ENCODE results near the gene FHOD3.

Gene FHOD3

GRCh38 chr18:36329684-36330434, 32.3 kb downstream of the FHOD3 start:
- no peak overlapping the region for H3K27ac ChIP-seq (ENCODE audit: low read depth, low read length)

GRCh38 chr18:36330435-36331052, 33.0 kb downstream of the FHOD3 start:
- Histone ChIP-seq H3K27me3 (ENCODE audit: insufficient read depth, low read length, poor library complexity) (no peaks in the 10 kb centered on the region), H3K9ac (ENCODE audit: low read length) (no peak overlapping the region), H3K4me3 (ENCODE audit: low read length) (no peak overlapping the region), H2BK15ac (replicated peaks; ENCODE audit: low read depth) (no peak overlapping the region), H3K4me2 (ENCODE audit: low read length) (no peak overlapping the region), H3K23ac (ENCODE audit: low read length) (no peak overlapping the region), H3K36me3 (ENCODE audit: control insufficient read depth, insufficient read depth, low read length) (no peaks in the 10 kb centered on the region), H4K5ac (ENCODE audit: low read length) (no peak overlapping the region), H3K79me2 (ENCODE audit: control insufficient read depth, insufficient read depth, low read length) (no peaks in the 10 kb centered on the region), H4K8ac (ENCODE audit: low read depth, low read length) (no peak overlapping the region), H3K18ac (ENCODE audit: low read length) (no peak overlapping the region), H2BK5ac (ENCODE audit: low read length) (no peak overlapping the region), H3K79me1 (ENCODE audit: low read length) (no peaks in the 10 kb centered on the region), H3K56ac (ENCODE audit: low read length) (no peak overlapping the region), H3K27ac (ENCODE audit: low read depth, low read length) (no peak overlapping the region), H2AK5ac (ENCODE audit: low read length) (no peak overlapping the region), H3K4me1 (ENCODE audit: control insufficient read depth, low read depth, low read length) (no peaks in the 10 kb centered on the region), H3K4ac (ENCODE audit: low read depth, low read length) (no peak overlapping the region), H2BK120ac (ENCODE audit: low read depth, low read length) (no peak overlapping the region)
- no peak for DNase-seq
- WGBS (ENCODE audit: extremely low coverage, insufficient coverage, low lambda C conversion rate), result no CpG with 5 or more reads among the region's 6 CpGs

More at GRCh38 chr18:36329684-36330434, 32.3 kb downstream of the FHOD3 start:
- no peak overlapping the region for H2BK5ac ChIP-seq (ENCODE audit: low read length)
- H3K79me1 ChIP-seq (ENCODE audit: low read length), result no peaks in the 10 kb centered on the region
- H3K23ac ChIP-seq (ENCODE audit: low read length), result no peak overlapping the region
- WGBS (ENCODE audit: extremely low coverage, insufficient coverage, low lambda C conversion rate), result no CpG with 5 or more reads among the region's 3 CpGs
- H3K27me3 ChIP-seq (ENCODE audit: insufficient read depth, low read length, poor library complexity), result no peaks in the 10 kb centered on the region
- no peak overlapping the region for H4K8ac ChIP-seq (ENCODE audit: low read depth, low read length)
- no peak overlapping the region for H3K4ac ChIP-seq (ENCODE audit: low read depth, low read length)
- H2BK15ac ChIP-seq (replicated peaks; ENCODE audit: low read depth), result no peak overlapping the region
- H3K4me3 ChIP-seq (ENCODE audit: low read length), result no peak overlapping the region
- H2AK5ac ChIP-seq (ENCODE audit: low read length), result no peak overlapping the region
- no peaks in the 10 kb centered on the region for H3K36me3 ChIP-seq (ENCODE audit: control insufficient read depth, insufficient read depth, low read length)
- no peak overlapping the region for H3K18ac ChIP-seq (ENCODE audit: low read length)
- H3K79me2 ChIP-seq (ENCODE audit: control insufficient read depth, insufficient read depth, low read length), result no peaks in the 10 kb centered on the region
- no peak overlapping the region for H3K9ac ChIP-seq (ENCODE audit: low read length)
- H3K4me1 ChIP-seq (ENCODE audit: control insufficient read depth, low read depth, low read length), result no peaks in the 10 kb centered on the region
- H3K56ac ChIP-seq (ENCODE audit: low read length), result no peak overlapping the region
- no peak overlapping the region for H3K4me2 ChIP-seq (ENCODE audit: low read length)
- no peak overlapping the region for H2BK120ac ChIP-seq (ENCODE audit: low read depth, low read length)
- H4K5ac ChIP-seq (ENCODE audit: low read length), result no peak overlapping the region
- peak; percentile 33 for DNase-seq

- H3K79me2 ChIP-seq (ENCODE audit: control insufficient read depth, insufficient read depth, low read length), result no peaks in the 10 kb centered on the region
- no peak overlapping the region for H3K4me2 ChIP-seq (ENCODE audit: low read length)
- no peak overlapping the region for H4K5ac ChIP-seq (ENCODE audit: low read length)
- no peak overlapping the region for H3K4ac ChIP-seq (ENCODE audit: low read depth, low read length)
- no peak overlapping the region for H2BK120ac ChIP-seq (ENCODE audit: low read depth, low read length)
- H3K56ac ChIP-seq (ENCODE audit: low read length), result no peak overlapping the region
- WGBS (ENCODE audit: extremely low coverage, insufficient coverage, low lambda C conversion rate), result no CpG with 5 or more reads among the region's 5 CpGs
- no peak overlapping the region for H3K18ac ChIP-seq (ENCODE audit: low read length)
- H3K36me3 ChIP-seq (ENCODE audit: control insufficient read depth, insufficient read depth, low read length), result no peaks in the 10 kb centered on the region
- no peak overlapping the region for H3K27ac ChIP-seq (ENCODE audit: low read depth, low read length)
- no peak overlapping the region for H2AK5ac ChIP-seq (ENCODE audit: low read length)
- H3K4me3 ChIP-seq (ENCODE audit: low read length), result no peak overlapping the region
- no peak for DNase-seq
- no peak overlapping the region for H2BK5ac ChIP-seq (ENCODE audit: low read length)
- no peaks in the 10 kb centered on the region for H3K4me1 ChIP-seq (ENCODE audit: control insufficient read depth, low read depth, low read length)
- no peak overlapping the region for H4K8ac ChIP-seq (ENCODE audit: low read depth, low read length)
- H3K23ac ChIP-seq (ENCODE audit: low read length), result no peak overlapping the region
- H3K9ac ChIP-seq (ENCODE audit: low read length), result no peak overlapping the region
- no peak overlapping the region for H2BK15ac ChIP-seq (replicated peaks; ENCODE audit: low read depth)
- no peaks in the 10 kb centered on the region for H3K79me1 ChIP-seq (ENCODE audit: low read length)
- H3K27me3 ChIP-seq (ENCODE audit: insufficient read depth, low read length, poor library complexity), result no peaks in the 10 kb centered on the region
Observed at GRCh38 chr18:36331521-36331971, 34.0 kb downstream of the FHOD3 start.

GRCh38 chr18:36333414-36333813, 35.9 kb downstream of the FHOD3 start:
- no peak overlapping the region for H3K18ac ChIP-seq (ENCODE audit: low read length)
- H3K79me1 ChIP-seq (ENCODE audit: low read length), result no peaks in the 10 kb centered on the region
- H3K79me2 ChIP-seq (ENCODE audit: control insufficient read depth, insufficient read depth, low read length), result no peaks in the 10 kb centered on the region
- no peak overlapping the region for H4K8ac ChIP-seq (ENCODE audit: low read depth, low read length)
- no peak overlapping the region for H4K5ac ChIP-seq (ENCODE audit: low read length)
- H3K4me2 ChIP-seq (ENCODE audit: low read length), result no peak overlapping the region
- no peak overlapping the region for H3K56ac ChIP-seq (ENCODE audit: low read length)
- no peaks in the 10 kb centered on the region for H3K27me3 ChIP-seq (ENCODE audit: insufficient read depth, low read length, poor library complexity)
- H3K4me3 ChIP-seq (ENCODE audit: low read length), result no peak overlapping the region
- DNase-seq, result no peak
- no peak overlapping the region for H2BK15ac ChIP-seq (replicated peaks; ENCODE audit: low read depth)
- no peaks in the 10 kb centered on the region for H3K4me1 ChIP-seq (ENCODE audit: control insufficient read depth, low read depth, low read length)
- no peak overlapping the region for H3K27ac ChIP-seq (ENCODE audit: low read depth, low read length)
- WGBS (ENCODE audit: extremely low coverage, insufficient coverage, low lambda C conversion rate), result no CpG with 5 or more reads among the region's 3 CpGs
- H2AK5ac ChIP-seq (ENCODE audit: low read length), result no peak overlapping the region
- H2BK5ac ChIP-seq (ENCODE audit: low read length), result no peak overlapping the region
- no peak overlapping the region for H3K4ac ChIP-seq (ENCODE audit: low read depth, low read length)
- no peaks in the 10 kb centered on the region for H3K36me3 ChIP-seq (ENCODE audit: control insufficient read depth, insufficient read depth, low read length)
- H3K9ac ChIP-seq (ENCODE audit: low read length), result no peak overlapping the region
- H3K23ac ChIP-seq (ENCODE audit: low read length), result no peak overlapping the region
- no peak overlapping the region for H2BK120ac ChIP-seq (ENCODE audit: low read depth, low read length)

GRCh38 chr18:36334798-36335197, 37.3 kb downstream of the FHOD3 start:
- no peak for DNase-seq
- no peak overlapping the region for H3K4me2 ChIP-seq (ENCODE audit: low read length)
- no peak overlapping the region for H3K56ac ChIP-seq (ENCODE audit: low read length)
- no CpG with 5 or more reads among the region's 3 CpGs for WGBS (ENCODE audit: extremely low coverage, insufficient coverage, low lambda C conversion rate)
- H3K79me1 ChIP-seq (ENCODE audit: low read length), result no peaks in the 10 kb centered on the region
- H2BK120ac ChIP-seq (ENCODE audit: low read depth, low read length), result no peak overlapping the region
- no peak overlapping the region for H3K18ac ChIP-seq (ENCODE audit: low read length)
- H3K27ac ChIP-seq (ENCODE audit: low read depth, low read length), result no peak overlapping the region
- H3K4ac ChIP-seq (ENCODE audit: low read depth, low read length), result no peak overlapping the region
- no peaks in the 10 kb centered on the region for H3K36me3 ChIP-seq (ENCODE audit: control insufficient read depth, insufficient read depth, low read length)
- no peak overlapping the region for H4K5ac ChIP-seq (ENCODE audit: low read length)
- no peak overlapping the region for H3K23ac ChIP-seq (ENCODE audit: low read length)
- no peaks in the 10 kb centered on the region for H3K4me1 ChIP-seq (ENCODE audit: control insufficient read depth, low read depth, low read length)
- H2AK5ac ChIP-seq (ENCODE audit: low read length), result no peak overlapping the region
- no peak overlapping the region for H2BK5ac ChIP-seq (ENCODE audit: low read length)
- H3K27me3 ChIP-seq (ENCODE audit: insufficient read depth, low read length, poor library complexity), result no peaks in the 10 kb centered on the region
- H3K4me3 ChIP-seq (ENCODE audit: low read length), result no peak overlapping the region
- no peak overlapping the region for H4K8ac ChIP-seq (ENCODE audit: low read depth, low read length)
- no peak overlapping the region for H2BK15ac ChIP-seq (replicated peaks; ENCODE audit: low read depth)
- no peak overlapping the region for H3K9ac ChIP-seq (ENCODE audit: low read length)
- no peaks in the 10 kb centered on the region for H3K79me2 ChIP-seq (ENCODE audit: control insufficient read depth, insufficient read depth, low read length)
